ENCODE results near the gene NECAB3. TPM values are rescaled to one million over a fixed set of nuclear protein-coding genes. Genes with fewer than 3 reads are reported as not detected.

Gene NECAB3
- total and polyA plus RNA-seq, 2 of the 13 experiments (the other 11 are each of a cell fraction or from before 2014, with no cell fraction given) = 61.5 to 65.5 TPM

DNA sequence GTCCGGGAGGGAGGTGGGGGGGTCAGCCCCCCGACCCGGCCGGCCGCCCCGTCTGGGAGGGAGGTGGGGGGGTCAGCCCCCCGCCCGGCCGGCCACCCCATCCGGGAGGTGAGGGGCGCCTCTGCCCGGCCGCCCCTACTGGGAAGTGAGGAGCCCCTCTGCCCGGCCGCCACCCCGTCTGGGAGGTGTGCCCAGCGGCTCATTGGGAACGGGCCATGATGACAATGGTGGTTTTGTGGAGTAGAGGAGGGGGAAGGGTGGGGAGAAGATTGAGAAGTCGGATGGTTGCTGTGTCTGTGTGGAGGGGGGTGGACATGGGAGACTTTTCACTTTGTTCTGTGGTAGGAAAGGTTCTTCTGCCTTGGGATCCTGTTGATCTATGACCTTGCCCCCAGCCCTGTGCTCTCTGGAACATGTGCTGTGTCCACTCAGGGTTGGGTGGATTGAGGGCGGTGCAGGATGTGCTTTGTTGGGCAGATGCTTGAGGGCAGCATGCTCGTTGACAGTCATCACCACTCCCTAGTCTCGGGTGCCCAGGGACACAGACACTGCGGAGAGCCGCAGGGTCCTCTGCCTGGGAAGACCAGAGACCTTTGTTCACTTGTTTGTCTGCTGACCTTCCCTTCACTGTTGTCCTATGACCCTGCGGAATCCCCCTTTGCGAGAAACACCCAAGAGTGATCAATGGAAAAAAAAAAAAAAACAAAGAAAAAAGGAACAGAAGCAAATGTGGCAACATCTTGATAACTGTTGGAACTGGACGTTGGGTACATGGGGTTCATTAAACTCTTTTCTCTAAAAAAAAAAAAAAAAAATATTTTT, 27.6 kb upstream of the NECAB3 start (continued):
- TF ChIP-seq, protein P1, sequence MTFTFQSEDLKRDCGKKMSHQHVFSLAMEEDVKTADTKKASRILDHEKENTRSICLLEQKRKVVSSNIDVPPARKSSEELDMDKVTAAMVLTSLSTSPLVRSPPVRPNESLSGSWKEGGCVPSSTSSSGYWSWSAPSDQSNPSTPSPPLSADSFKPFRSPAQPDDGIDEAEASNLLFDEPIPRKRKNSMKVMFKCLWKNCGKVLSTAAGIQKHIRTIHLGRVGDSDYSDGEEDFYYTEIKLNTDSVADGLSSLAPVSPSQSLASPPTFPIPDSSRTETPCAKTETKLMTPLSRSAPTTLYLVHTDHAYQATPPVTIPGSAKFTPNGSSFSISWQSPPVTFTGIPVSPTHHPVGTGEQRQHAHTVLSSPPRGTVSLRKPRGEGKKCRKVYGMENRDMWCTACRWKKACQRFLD (CRISPR knock-in tag; IDR thresholded peaks at IDR 0.05; ENCODE audit: borderline replicate concordance) = peak; percentile 37; the same call in 1 of the 2 replicates
- TF ChIP-seq PITX1 (CRISPR knock-in tag; IDR thresholded peaks at IDR 0.05) (peak; percentile 93), PRMT3 (CRISPR knock-in tag; IDR thresholded peaks at IDR 0.05; ENCODE audit: borderline replicate concordance, low read depth) (no peak), ZNF318 (CRISPR knock-in tag; IDR thresholded peaks at IDR 0.05) (peak; percentile 82; the same call in 1 of the 2 replicates), ARID3A (IDR thresholded peaks at IDR 0.05; ENCODE audit: low read depth, low read length) (peak; percentile 60; the same call in 1 of the 2 replicates), POGZ (CRISPR knock-in tag; IDR thresholded peaks at IDR 0.05) (peak; percentile 87)
